ENCODE data around the gene TCF25.

TCF25 gene

DNA sequence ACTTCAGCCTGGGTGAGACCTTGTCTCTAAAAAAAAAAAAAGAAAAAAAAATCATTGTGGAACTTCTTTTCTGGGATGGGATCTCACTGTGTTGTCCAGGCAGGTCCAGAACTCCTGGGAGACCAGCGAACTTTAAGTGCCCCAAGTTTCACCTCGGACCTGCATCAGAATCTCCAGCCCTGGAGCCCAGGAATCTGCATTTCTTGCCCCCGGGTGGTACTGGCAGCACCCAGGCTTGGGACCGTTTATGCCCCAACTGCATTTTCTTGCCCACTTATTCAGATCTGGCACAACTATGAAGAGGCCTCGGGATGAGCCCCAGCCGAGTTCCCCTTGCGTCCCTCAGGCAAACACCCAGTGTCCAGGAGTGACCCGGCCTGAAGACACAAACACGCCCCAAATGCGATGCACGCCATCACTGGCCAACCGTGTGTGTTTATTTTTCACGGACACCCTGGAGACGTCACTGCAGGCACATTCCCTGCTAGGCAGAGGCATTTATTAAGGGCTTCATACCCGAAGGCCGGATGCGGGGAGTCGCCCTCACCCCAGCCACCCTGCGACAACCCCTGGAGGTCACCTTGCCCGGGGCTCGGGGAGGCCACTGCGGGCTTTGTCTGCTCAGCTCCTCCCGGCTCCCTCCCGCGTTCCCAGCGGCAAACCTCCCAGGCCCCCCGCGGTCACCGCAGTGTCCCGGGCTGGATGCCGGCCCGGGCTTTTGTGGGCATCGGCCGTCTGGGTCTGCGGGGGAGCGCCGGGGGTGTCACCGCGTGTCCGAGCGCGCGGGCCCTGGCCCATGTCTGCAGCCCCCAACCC, 45.8 kb upstream of the TCF25 start (continued):
- TF ChIP-seq, protein P1, sequence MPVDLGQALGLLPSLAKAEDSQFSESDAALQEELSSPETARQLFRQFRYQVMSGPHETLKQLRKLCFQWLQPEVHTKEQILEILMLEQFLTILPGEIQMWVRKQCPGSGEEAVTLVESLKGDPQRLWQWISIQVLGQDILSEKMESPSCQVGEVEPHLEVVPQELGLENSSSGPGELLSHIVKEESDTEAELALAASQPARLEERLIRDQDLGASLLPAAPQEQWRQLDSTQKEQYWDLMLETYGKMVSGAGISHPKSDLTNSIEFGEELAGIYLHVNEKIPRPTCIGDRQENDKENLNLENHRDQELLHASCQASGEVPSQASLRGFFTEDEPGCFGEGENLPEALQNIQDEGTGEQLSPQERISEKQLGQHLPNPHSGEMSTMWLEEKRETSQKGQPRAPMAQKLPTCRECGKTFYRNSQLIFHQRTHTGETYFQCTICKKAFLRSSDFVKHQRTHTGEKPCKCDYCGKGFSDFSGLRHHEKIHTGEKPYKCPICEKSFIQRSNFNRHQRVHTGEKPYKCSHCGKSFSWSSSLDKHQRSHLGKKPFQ (tag by site-specific recombination; IDR thresholded peaks at IDR 0.05): no peak
- TF ChIP-seq ZNF610 (tag by site-specific recombination; IDR thresholded peaks at IDR 0.05; ENCODE audit: borderline replicate concordance) (no peak), ZBTB1 (tag by site-specific recombination; IDR thresholded peaks at IDR 0.05) (no peak), SCRT2 (tag by site-specific recombination; IDR thresholded peaks at IDR 0.05) (no peak), ZNF248 (tag by site-specific recombination; IDR thresholded peaks at IDR 0.05) (no peak), ZNF660 (tag by site-specific recombination; IDR thresholded peaks at IDR 0.05) (no peak), ZNF112 (tag by site-specific recombination; IDR thresholded peaks at IDR 0.05) (no peak), KLF17 (tag by site-specific recombination; IDR thresholded peaks at IDR 0.05) (peak; percentile 68; the same call in 1 of the 2 replicates), ATF2 (tag by site-specific recombination; IDR thresholded peaks at IDR 0.05; ENCODE audit: low read depth) (no peak), ZNF2 (tag by site-specific recombination; IDR thresholded peaks at IDR 0.05) (no peak), ZNF654 (tag by site-specific recombination; IDR thresholded peaks at IDR 0.05; ENCODE audit: low read depth) (no peak), ZNF274 (IDR thresholded peaks at IDR 0.05; ENCODE audit: low read length) (no peak), ZNF274 (tag by site-specific recombination; IDR thresholded peaks at IDR 0.05; ENCODE audit: borderline replicate concordance) (no peak), ZNF664 (tag by site-specific recombination; IDR thresholded peaks at IDR 0.05) (no peak), ZIC2 (tag by site-specific recombination; IDR thresholded peaks at IDR 0.05) (peak; percentile 99), ZNF341 (tag by site-specific recombination; IDR thresholded peaks at IDR 0.05; ENCODE audit: low read depth) (peak; percentile 11; the same call in 1 of the 2 replicates), TRIM28 (IDR thresholded peaks at IDR 0.05; ENCODE audit: borderline replicate concordance, low read length) (no peak), ZNF600 (tag by site-specific recombination; IDR thresholded peaks at IDR 0.05) (no peak), ZNF175 (tag by site-specific recombination; IDR thresholded peaks at IDR 0.05) (no peak), BCL11A (tag by site-specific recombination; IDR thresholded peaks at IDR 0.05; ENCODE audit: low read depth) (no peak), PBX3 (CRISPR knock-in tag; IDR thresholded peaks at IDR 0.05) (no peak), ZEB2 (tag by site-specific recombination; IDR thresholded peaks at IDR 0.05) (no peak), EGR2 (tag by site-specific recombination; IDR thresholded peaks at IDR 0.05; ENCODE audit: low read depth) (no peak), GLIS2 (tag by site-specific recombination; IDR thresholded peaks at IDR 0.05) (peak; percentile 91), HOXA7 (CRISPR knock-in tag; IDR thresholded peaks at IDR 0.05; ENCODE audit: borderline replicate concordance) (no peak)
- TF ChIP-seq, protein P2, sequence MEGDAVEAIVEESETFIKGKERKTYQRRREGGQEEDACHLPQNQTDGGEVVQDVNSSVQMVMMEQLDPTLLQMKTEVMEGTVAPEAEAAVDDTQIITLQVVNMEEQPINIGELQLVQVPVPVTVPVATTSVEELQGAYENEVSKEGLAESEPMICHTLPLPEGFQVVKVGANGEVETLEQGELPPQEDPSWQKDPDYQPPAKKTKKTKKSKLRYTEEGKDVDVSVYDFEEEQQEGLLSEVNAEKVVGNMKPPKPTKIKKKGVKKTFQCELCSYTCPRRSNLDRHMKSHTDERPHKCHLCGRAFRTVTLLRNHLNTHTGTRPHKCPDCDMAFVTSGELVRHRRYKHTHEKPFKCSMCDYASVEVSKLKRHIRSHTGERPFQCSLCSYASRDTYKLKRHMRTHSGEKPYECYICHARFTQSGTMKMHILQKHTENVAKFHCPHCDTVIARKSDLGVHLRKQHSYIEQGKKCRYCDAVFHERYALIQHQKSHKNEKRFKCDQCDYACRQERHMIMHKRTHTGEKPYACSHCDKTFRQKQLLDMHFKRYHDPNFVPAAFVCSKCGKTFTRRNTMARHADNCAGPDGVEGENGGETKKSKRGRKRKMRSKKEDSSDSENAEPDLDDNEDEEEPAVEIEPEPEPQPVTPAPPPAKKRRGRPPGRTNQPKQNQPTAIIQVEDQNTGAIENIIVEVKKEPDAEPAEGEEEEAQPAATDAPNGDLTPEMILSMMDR (tag by site-specific recombination; IDR thresholded peaks at IDR 0.05): no peak; the same call in 1 of the 2 replicates
- TF ChIP-seq, protein P3, sequence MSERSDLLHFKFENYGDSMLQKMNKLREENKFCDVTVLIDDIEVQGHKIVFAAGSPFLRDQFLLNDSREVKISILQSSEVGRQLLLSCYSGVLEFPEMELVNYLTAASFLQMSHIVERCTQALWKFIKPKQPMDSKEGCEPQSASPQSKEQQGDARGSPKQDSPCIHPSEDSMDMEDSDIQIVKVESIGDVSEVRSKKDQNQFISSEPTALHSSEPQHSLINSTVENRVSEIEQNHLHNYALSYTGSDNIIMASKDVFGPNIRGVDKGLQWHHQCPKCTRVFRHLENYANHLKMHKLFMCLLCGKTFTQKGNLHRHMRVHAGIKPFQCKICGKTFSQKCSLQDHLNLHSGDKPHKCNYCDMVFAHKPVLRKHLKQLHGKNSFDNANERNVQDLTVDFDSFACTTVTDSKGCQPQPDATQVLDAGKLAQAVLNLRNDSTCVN (tag by site-specific recombination; optimal IDR thresholded peaks at IDR 0.05): peak; percentile 64
- TF ChIP-seq, protein P4, sequence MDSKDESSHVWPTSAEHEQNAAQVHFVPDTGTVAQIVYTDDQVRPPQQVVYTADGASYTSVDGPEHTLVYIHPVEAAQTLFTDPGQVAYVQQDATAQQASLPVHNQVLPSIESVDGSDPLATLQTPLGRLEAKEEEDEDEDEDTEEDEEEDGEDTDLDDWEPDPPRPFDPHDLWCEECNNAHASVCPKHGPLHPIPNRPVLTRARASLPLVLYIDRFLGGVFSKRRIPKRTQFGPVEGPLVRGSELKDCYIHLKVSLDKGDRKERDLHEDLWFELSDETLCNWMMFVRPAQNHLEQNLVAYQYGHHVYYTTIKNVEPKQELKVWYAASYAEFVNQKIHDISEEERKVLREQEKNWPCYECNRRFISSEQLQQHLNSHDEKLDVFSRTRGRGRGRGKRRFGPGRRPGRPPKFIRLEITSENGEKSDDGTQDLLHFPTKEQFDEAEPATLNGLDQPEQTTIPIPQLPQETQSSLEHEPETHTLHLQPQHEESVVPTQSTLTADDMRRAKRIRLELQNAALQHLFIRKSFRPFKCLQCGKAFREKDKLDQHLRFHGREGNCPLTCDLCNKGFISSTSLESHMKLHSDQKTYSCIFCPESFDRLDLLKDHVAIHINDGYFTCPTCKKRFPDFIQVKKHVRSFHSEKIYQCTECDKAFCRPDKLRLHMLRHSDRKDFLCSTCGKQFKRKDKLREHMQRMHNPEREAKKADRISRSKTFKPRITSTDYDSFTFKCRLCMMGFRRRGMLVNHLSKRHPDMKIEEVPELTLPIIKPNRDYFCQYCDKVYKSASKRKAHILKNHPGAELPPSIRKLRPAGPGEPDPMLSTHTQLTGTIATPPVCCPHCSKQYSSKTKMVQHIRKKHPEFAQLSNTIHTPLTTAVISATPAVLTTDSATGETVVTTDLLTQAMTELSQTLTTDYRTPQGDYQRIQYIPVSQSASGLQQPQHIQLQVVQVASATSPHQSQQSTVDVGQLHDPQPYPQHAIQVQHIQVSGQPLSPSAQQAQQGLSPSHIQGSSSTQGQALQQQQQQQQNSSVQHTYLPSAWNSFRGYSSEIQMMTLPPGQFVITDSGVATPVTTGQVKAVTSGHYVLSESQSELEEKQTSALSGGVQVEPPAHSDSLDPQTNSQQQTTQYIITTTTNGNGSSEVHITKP (tag by site-specific recombination; IDR thresholded peaks at IDR 0.05): peak; percentile 82; the same call in 1 of the 2 replicates

Measured in HEK293 (cell line).